DOHH2 (cell line): ENCODE results near the gene MEGF8.

ENCODE experiments used
- CTCF ChIP-seq: fragments of 200-600 bp; sonication (generic); IDR thresholded peaks from one replicate; pipeline ENCODE4 v1.5.1; 2014; ENCODE audit warnings: antibody characterized with exemption, mild to moderate bottlenecking, low read depth, low read length; ENCODE audit not compliant: poor library complexity, severe bottlenecking
- EZH2phosphoT487 ChIP-seq: fragments of 200-600 bp; sonication (generic); IDR thresholded peaks from 2 replicates; pipeline ENCODE4 v1.6.1; 2017; ENCODE audit warnings: borderline replicate concordance, mild to moderate bottlenecking, antibody characterized with exemption, low read length, moderate library complexity, mixed read lengths

- TF ChIP-seq CTCF = no peak
- TF ChIP-seq EZH2phosphoT487 = no peak
Measured at GRCh38 chr19:42370626-42371175, 45.3 kb downstream of the MEGF8 start.
